PFSK-1 (cell line): ENCODE results near the gene MRPL52.

Experiments
- FOXP2 ChIP-seq: optimal IDR thresholded peaks from 2 replicates; pipeline ENCODE3; 2011; ENCODE audit warnings: borderline replicate concordance, control low read depth, inconsistent platforms; ENCODE audit not compliant: insufficient read depth; ENCODE audit errors: extremely low read length, extremely low read depth
- POLR2AphosphoS5 ChIP-seq: IDR thresholded peaks from 2 replicates; pipeline ENCODE4 v1.6.1; 2012; ENCODE audit warnings: low read depth, mild to moderate bottlenecking, control low read depth, low read length, moderate library complexity
- SIN3A ChIP-seq: IDR thresholded peaks from 2 replicates; pipeline ENCODE4 v1.6.1; 2012; ENCODE audit warnings: mild to moderate bottlenecking, low read length, moderate library complexity, borderline replicate concordance; ENCODE audit not compliant: insufficient read depth
- TAF1 ChIP-seq: IDR thresholded peaks from 2 replicates; pipeline ENCODE4 v1.6.1; 2012; ENCODE audit warnings: low read length, control low read depth, borderline replicate concordance; ENCODE audit not compliant: insufficient read depth
- TF ChIP-seq, protein P1 (sequence below), 2 experiments: IDR thresholded peaks; 2 replicates each; pipeline versions ENCODE4 v1.6.1 to v1.8.0; 2011 to 2012; ENCODE audit warnings: low read depth in 2 of 2, low read length in 2 of 2, control low read depth in 1 of 2, inconsistent platforms in 1 of 2, mild to moderate bottlenecking in 1 of 2, moderate library complexity in 1 of 2; ENCODE audit not compliant: insufficient read depth in 1 of 2

DNA sequence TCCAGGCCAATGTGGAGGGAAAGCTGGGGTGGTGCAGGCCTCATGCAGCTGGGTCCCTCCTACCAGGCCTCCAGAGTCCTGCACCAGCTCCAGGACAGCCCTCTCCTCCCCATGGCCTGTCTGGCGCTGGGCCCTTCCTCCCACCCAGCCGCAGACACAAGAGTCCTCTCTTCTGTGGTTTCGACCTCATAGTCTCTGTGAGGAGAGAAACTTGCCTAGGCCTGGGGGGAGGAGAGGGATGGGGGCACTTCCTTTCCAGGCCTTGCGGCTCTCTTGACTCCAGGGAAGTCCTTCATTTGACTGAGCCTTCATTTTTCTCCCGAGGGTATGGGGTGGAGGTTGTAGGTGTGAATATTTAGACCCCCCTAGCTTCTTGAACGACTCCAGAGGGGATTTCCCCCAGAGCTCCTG, 8.9 kb downstream of the MRPL52 start:
- TF ChIP-seq SIN3A, result no peak
- no peak for TF ChIP-seq POLR2AphosphoS5
- TF ChIP-seq, protein P1, sequence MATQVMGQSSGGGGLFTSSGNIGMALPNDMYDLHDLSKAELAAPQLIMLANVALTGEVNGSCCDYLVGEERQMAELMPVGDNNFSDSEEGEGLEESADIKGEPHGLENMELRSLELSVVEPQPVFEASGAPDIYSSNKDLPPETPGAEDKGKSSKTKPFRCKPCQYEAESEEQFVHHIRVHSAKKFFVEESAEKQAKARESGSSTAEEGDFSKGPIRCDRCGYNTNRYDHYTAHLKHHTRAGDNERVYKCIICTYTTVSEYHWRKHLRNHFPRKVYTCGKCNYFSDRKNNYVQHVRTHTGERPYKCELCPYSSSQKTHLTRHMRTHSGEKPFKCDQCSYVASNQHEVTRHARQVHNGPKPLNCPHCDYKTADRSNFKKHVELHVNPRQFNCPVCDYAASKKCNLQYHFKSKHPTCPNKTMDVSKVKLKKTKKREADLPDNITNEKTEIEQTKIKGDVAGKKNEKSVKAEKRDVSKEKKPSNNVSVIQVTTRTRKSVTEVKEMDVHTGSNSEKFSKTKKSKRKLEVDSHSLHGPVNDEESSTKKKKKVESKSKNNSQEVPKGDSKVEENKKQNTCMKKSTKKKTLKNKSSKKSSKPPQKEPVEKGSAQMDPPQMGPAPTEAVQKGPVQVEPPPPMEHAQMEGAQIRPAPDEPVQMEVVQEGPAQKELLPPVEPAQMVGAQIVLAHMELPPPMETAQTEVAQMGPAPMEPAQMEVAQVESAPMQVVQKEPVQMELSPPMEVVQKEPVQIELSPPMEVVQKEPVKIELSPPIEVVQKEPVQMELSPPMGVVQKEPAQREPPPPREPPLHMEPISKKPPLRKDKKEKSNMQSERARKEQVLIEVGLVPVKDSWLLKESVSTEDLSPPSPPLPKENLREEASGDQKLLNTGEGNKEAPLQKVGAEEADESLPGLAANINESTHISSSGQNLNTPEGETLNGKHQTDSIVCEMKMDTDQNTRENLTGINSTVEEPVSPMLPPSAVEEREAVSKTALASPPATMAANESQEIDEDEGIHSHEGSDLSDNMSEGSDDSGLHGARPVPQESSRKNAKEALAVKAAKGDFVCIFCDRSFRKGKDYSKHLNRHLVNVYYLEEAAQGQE (IDR thresholded peaks at IDR 0.05; ENCODE audit: insufficient read depth in 1 of 2, low read depth in 2 of 2, low read length in 2 of 2), result no peak
- no peak for TF ChIP-seq TAF1
- no peak for TF ChIP-seq FOXP2
